Smooth muscle cell (in vitro differentiated cells): ENCODE measurements around the gene RPS28. TPM values are rescaled to one million over a fixed set of nuclear protein-coding genes. Genes with fewer than 3 reads are reported as not detected.
"Not testable (repeated sequence)": the region's sequence is repeated elsewhere in the genome, so short reads cannot be mapped to it uniquely, and the experiment has no call there.

Source experiments
- DNase-seq: peaks from one replicate; lab custom pipeline; 2025; ENCODE audit not compliant: unreplicated experiment; lab: John Stamatoyannopoulos, UW
- H2AFZ ChIP-seq: fragments of 200-600 bp; sonication (generic); 2 replicates; pipeline ENCODE4 v1.6.0; 2016; ENCODE audit warnings: antibody characterized with exemption, low read depth, mild to moderate bottlenecking
- H3F3A ChIP-seq: fragments of 200-600 bp; sonication (generic); 2 replicates; pipeline ENCODE4 v1.6.0; 2017; ENCODE audit warnings: antibody characterized with exemption, low read depth
- H3K27ac ChIP-seq: fragments of 200-600 bp; sonication (generic); 2 replicates; pipeline ENCODE4 v1.5.1; 2016; ENCODE audit warnings: low read depth, mild to moderate bottlenecking
- H3K27me3 ChIP-seq: fragments of 200-600 bp; sonication (generic); 2 replicates; pipeline ENCODE4 v1.6.1; 2016; ENCODE audit warnings: low read depth, mild to moderate bottlenecking
- H3K36me3 ChIP-seq: fragments of 200-600 bp; sonication (generic); 2 replicates; pipeline ENCODE4 v1.5.1; 2016; ENCODE audit warnings: low read depth
- H3K4me1 ChIP-seq: fragments of 200-600 bp; sonication (generic); 2 replicates; pipeline ENCODE4 v1.5.1; 2016; ENCODE audit warnings: low read depth
- H3K4me2 ChIP-seq: fragments of 200-600 bp; sonication (generic); 2 replicates; pipeline ENCODE4 v1.6.0; 2016; ENCODE audit warnings: mild to moderate bottlenecking
- H3K4me3 ChIP-seq: fragments of 200-600 bp; sonication (generic); 2 replicates; pipeline ENCODE4 v1.5.1; 2016; ENCODE audit warnings: mild to moderate bottlenecking
- H3K79me2 ChIP-seq: fragments of 200-600 bp; sonication (generic); 2 replicates; pipeline ENCODE4 v1.6.0; 2016; ENCODE audit warnings: low read depth, mild to moderate bottlenecking
- H3K9ac ChIP-seq: fragments of 200-600 bp; sonication (generic); 2 replicates; pipeline ENCODE4 v1.6.0; 2016; ENCODE audit warnings: low read depth
- H3K9me3 ChIP-seq: fragments of 200-600 bp; sonication (generic); replicated peaks from 2 replicates; pipeline ENCODE4 v1.5.1; 2016; ENCODE audit warnings: low read depth
- H4K20me1 ChIP-seq: fragments of 200-600 bp; sonication (generic); 2 replicates; pipeline ENCODE4 v1.6.0; 2016; ENCODE audit warnings: low read depth
- WGBS: methylation state at CpG from one replicate; pipeline ENCODE4 v1.1.7; 2016; ENCODE audit warnings: low lambda C conversion rate; 5-methylcytosine and 5-hydroxymethylcytosine counted together
- polyA plus RNA-seq: library from polyadenylated mRNA; unstranded; fragments of >200 nt; fragmentation: Nextera tagmentation; extraction: Ambion mirVana; gene quantifications from 2 replicates; pipeline ENCODE4 v1.2.1, GENCODE V29; 2016
- total RNA-seq: library from RNA; depleted of rRNA; stranded (reverse); fragments of >200 nt; gene quantifications from 2 replicates; pipeline ENCODE4 v1.2.3, GENCODE V29; 2014
- TF ChIP-seq, protein P1 (sequence below): fragments of 200-600 bp; sonication (generic); IDR thresholded peaks from 2 replicates; pipeline ENCODE4 v1.5.1; 2017; ENCODE audit warnings: borderline replicate concordance, mild to moderate bottlenecking, antibody characterized with exemption; ENCODE audit not compliant: insufficient read depth, poor library complexity, severe bottlenecking

RPS28 gene
- total and polyA plus RNA-seq, 2 experiments from 2014 or later, result 236 to 574 TPM

GRCh38 chr19:8308891-8309291 lies 12.4 kb upstream of the RPS28 start:
- Histone ChIP-seq H3K27me3 (no peaks in the 10 kb centered on the region), H3K4me3 (peak overlapping the region; percentile 49), H2AFZ (no peak overlapping the region), H3K4me1 (peaks cover 14% of the 10 kb centered on the region), H4K20me1 (no peaks in the 10 kb centered on the region), H3K79me2 (no peaks in the 10 kb centered on the region), H3K9me3 (no peaks in the 10 kb centered on the region), H3K9ac (no peak overlapping the region), H3K36me3 (no peaks in the 10 kb centered on the region), H3K4me2 (peak overlapping the region; percentile 95), H3F3A (no peaks in the 10 kb centered on the region), H3K27ac (no peak overlapping the region)
- no peak for DNase-seq
- TF ChIP-seq, protein P1, sequence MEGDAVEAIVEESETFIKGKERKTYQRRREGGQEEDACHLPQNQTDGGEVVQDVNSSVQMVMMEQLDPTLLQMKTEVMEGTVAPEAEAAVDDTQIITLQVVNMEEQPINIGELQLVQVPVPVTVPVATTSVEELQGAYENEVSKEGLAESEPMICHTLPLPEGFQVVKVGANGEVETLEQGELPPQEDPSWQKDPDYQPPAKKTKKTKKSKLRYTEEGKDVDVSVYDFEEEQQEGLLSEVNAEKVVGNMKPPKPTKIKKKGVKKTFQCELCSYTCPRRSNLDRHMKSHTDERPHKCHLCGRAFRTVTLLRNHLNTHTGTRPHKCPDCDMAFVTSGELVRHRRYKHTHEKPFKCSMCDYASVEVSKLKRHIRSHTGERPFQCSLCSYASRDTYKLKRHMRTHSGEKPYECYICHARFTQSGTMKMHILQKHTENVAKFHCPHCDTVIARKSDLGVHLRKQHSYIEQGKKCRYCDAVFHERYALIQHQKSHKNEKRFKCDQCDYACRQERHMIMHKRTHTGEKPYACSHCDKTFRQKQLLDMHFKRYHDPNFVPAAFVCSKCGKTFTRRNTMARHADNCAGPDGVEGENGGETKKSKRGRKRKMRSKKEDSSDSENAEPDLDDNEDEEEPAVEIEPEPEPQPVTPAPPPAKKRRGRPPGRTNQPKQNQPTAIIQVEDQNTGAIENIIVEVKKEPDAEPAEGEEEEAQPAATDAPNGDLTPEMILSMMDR, result no peak
- 78% methylated on average over 17 of the region's 17 CpGs for WGBS

DNA sequence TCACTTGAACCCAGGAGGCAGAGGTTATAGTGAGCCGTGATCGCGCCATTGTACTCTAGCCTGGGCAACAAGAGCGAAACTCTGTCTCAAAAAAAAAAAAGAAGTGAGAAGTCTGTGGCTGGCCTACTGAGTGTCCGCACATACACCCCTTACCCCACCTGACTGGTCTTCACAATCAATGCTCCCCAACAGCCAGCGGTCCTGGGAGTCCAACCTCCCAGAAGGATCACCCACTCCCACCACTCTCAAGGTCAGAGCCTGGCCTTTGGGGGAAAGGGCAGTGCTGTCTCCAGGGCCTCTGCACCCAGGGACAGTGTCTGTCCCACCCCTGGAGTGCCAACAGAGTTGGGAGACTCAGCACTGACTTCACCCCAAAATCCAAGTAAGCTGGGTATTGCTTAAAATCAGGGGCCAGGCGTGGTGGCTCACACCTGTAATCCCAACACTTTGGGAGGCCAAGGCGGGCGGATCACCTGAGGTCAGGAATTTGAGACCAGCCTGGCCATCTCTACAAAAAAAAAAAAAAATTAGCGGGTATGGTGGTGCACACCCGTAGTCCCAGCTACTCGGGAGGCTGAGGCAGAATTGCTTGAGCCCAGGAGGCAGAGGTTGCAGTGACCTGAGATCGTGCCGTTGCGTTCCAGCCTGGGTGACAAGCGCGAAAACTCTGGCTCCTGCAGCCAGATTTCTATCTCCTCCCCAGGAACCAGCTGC lies 10.8 kb upstream of the RPS28 start:
- Histone ChIP-seq H3K4me3 (no peak overlapping the region), H4K20me1 (no peaks in the 10 kb centered on the region), H3K36me3 (no peaks in the 10 kb centered on the region), H3K27ac (no peak overlapping the region), H3K4me2 (no peak overlapping the region), H3K79me2 (no peaks in the 10 kb centered on the region), H3K4me1 (peaks cover 14% of the 10 kb centered on the region), H3F3A (no peaks in the 10 kb centered on the region), H2AFZ (no peak overlapping the region), H3K9me3 (no peaks in the 10 kb centered on the region), H3K27me3 (no peaks in the 10 kb centered on the region), H3K9ac (no peak overlapping the region)
- TF ChIP-seq, protein P1, result no peak
- WGBS, result 97% methylated on average over 17 of the region's 17 CpGs
- DNase-seq, result no peak

DNA sequence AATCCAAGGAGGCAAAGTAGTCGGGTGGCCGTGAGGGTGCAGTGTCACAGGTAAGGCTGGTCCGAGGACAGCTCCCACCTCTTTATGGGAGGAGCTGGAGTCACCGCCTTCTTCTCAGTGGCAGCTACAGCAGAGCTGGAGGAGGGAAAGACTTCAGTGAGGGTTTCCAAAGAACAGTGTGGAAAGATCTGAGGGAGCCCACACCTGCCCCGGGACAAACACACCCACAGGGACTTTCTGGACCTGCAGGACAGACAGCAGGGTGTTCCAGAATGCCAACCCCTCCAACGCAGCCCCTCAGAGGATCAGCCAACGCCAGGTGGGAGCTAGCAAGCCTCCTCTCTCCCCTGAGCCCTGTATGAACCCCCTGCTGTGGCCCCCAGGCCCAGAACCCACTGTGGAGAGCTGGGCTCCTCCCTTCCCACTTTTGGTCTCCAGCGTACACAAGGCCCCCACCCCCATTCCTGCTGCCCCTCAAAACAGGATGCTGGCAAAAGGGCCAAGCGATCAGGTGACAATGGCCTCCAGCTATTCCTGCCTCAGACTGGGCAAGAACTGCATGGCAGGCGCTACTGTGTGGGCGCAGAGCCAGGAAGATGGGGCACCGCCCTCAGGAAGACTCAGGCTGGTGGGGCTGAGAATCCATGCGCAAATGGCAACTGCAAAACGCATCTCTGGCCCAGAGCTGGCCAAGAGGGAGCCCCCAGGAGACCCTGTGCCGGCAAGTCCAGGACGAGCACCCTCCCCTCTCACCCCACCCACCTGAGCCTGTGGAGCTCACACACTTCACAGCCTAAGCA lies 9.6 kb upstream of the RPS28 start:
- no peak overlapping the region for H3K27ac ChIP-seq
- H2AFZ ChIP-seq, result no peak overlapping the region
- H3K9me3 ChIP-seq, result no peaks in the 10 kb centered on the region
- H3K79me2 ChIP-seq, result no peaks in the 10 kb centered on the region
- no peaks in the 10 kb centered on the region for H3K27me3 ChIP-seq
- WGBS, result 93% methylated on average over 14 of the region's 16 CpGs
- H3K4me1 ChIP-seq, result peaks cover 14% of the 10 kb centered on the region
- no peak overlapping the region for H3K4me3 ChIP-seq
- no peaks in the 10 kb centered on the region for H4K20me1 ChIP-seq
- H3K36me3 ChIP-seq, result no peaks in the 10 kb centered on the region
- no peak overlapping the region for H3K9ac ChIP-seq
- no peak overlapping the region for H3K4me2 ChIP-seq
- TF ChIP-seq, protein P1, result no peak
- DNase-seq, result no peak
- no peaks in the 10 kb centered on the region for H3F3A ChIP-seq

DNA sequence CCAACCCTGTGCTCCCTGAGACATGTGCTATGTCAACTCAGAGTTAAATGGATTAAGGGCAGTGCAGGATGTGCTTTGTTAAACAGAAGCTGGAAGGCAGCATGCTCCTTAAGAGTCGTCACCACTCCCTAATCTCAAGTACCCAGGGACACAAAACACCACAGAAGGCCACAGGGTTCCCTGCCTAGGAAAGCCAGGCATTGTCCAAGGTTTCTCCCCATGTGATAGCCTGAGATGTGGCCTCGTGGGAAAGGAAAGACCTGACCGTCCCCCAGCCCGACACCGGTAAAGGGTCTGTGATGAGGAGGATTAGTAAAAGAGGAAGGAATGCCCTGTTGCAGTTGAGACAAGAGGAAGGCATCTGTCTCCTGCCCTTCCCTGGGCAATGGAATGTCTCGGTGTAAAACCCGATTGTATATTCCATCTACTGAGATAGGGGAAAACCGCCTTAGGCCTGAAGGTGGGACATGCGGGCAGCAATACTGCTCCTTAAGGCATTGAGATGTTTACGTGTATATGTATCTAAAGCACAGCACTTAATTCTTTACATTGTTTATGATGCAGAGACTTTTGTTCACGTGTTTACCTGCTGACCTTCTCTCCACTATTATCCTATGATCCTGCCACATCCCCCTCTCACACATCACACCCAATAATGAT lies 6.2 kb upstream of the RPS28 start:
- H3K9me3 ChIP-seq, DNase-seq, H3K4me2 ChIP-seq, H3K4me1 ChIP-seq, H3K27me3 ChIP-seq, H3K36me3 ChIP-seq, H4K20me1 ChIP-seq, H3F3A ChIP-seq, H3K4me3 ChIP-seq, H2AFZ ChIP-seq, H3K27ac ChIP-seq, H3K9ac ChIP-seq: not testable (repeated sequence)
- WGBS, result 91% methylated on average over 11 of the region's 11 CpGs
- H3K79me2 ChIP-seq, result peaks cover 13% of the 10 kb centered on the region
